ENCODE results near the gene B4GALNT4. TPM values are rescaled to one million over a fixed set of nuclear protein-coding genes. Genes with fewer than 3 reads are reported as not detected.
A peak's percentile ranks its signal among the peaks of the same experiment; 100 is the strongest.

B4GALNT4 gene
- total and polyA plus RNA-seq, 2 of the 13 experiments (the other 11 are each of a cell fraction or from before 2014, with no cell fraction given) = 30.5 to 50.1 TPM

GRCh38 chr11:379205-380094 is 10.2 kb downstream of the B4GALNT4 start (continued):
- TF ChIP-seq ATF7 (IDR thresholded peaks at IDR 0.05) (no peak), ATF7 (CRISPR knock-in tag; IDR thresholded peaks at IDR 0.05) (no peak), TCF7 (IDR thresholded peaks at IDR 0.05; ENCODE audit: low read depth) (no peak), CBFB (CRISPR knock-in tag; IDR thresholded peaks at IDR 0.05) (no peak), HOXA3 (CRISPR knock-in tag; IDR thresholded peaks at IDR 0.05) (no peak), YEATS4 (CRISPR knock-in tag; IDR thresholded peaks at IDR 0.05; ENCODE audit: borderline replicate concordance) (no peak), TFDP1 (CRISPR knock-in tag; IDR thresholded peaks at IDR 0.05; ENCODE audit: borderline replicate concordance) (no peak), RBFOX2 (IDR thresholded peaks at IDR 0.05; ENCODE audit: low read depth, low read length) (peak; percentile 70), HMG20B (CRISPR knock-in tag; conservative IDR thresholded peaks at IDR 0.05) (no peak), IRF1 (CRISPR knock-in tag; IDR thresholded peaks at IDR 0.05; ENCODE audit: low read depth) (no peak), ZNF772 (CRISPR knock-in tag; IDR thresholded peaks at IDR 0.05) (no peak)

GRCh38 chr11:380095-380480 is 10.8 kb downstream of the B4GALNT4 start:
- in situ Hi-C loops (cut with HindIII; ENCODE audit: extremely low pct_ligation_motif_present, low pct_unique_long_range_greater_than_20kb) = no loop called here
- intact Hi-C loops (cut with micrococcal nuclease; ENCODE audit: unreplicated experiment) = no loop called here
- BruUV-seq (replicated peaks) = no TSS peak
- no peaks in the 10 kb centered on the region for H4K20me1 ChIP-seq (ENCODE audit: insufficient read depth, low read length)
- H2AFZ ChIP-seq (ENCODE audit: low read length) = no peak overlapping the region
- DNase-seq (ENCODE audit: low spot score) (no peak), FAIRE-seq (no peak), ATAC-seq (no peak)
- no peak overlapping the region for H3K4me3 ChIP-seq (replicated peaks in 1 of 3; ENCODE audit: insufficient read depth in 1 of 3, low read depth in 2 of 3, low read length in 3 of 3)
- no peak overlapping the region for H3K9ac ChIP-seq (ENCODE audit: insufficient read depth, low read depth, low read length)
- H3K27me3 ChIP-seq (ENCODE audit: control insufficient read depth in 1 of 2, insufficient read depth in 2 of 2, low read length in 2 of 2) = no peaks in the 10 kb centered on the region
- TF ChIP-seq AGO2 (optimal IDR thresholded peaks at IDR 0.05; ENCODE audit: low read depth, low read length) = peak; percentile 5
- no peak for TF ChIP-seq GABPA (IDR thresholded peaks at IDR 0.05; ENCODE audit: low read depth, low read length)
- no peak for TF ChIP-seq GABPA (CRISPR knock-in tag; IDR thresholded peaks at IDR 0.05; ENCODE audit: low read depth)
- 96% methylated on average over 28 of the region's 35 CpGs for WGBS (ENCODE audit: low lambda C conversion rate)
- no peak overlapping the region for H3K4me2 ChIP-seq (ENCODE audit: low read depth, low read length)
- POLR2A ChIA-PET = no interaction called here
- CTCF ChIA-PET (ENCODE audit: low intra/inter-chr PET ratio, low total read pairs) = no interaction called here
- no peaks in the 10 kb centered on the region for H3K79me2 ChIP-seq (ENCODE audit: insufficient read depth, low read length)
- no peak overlapping the region for H3K27ac ChIP-seq (ENCODE audit: extremely low read length, insufficient read depth, low read length)
- no peaks in the 10 kb centered on the region for H3K9me3 ChIP-seq (ENCODE audit: low read length)
- peaks cover 7% of the 10 kb centered on the region; the same call in 1 of the 2 replicates for H3K4me1 ChIP-seq (ENCODE audit: insufficient read depth, low read length)
- H3K36me3 ChIP-seq (replicated peaks in 1 of 2; ENCODE audit: control insufficient read depth in 1 of 2, insufficient read depth in 2 of 2, low read length in 2 of 2) = peaks cover 0 to 4% of the 10 kb centered on the region in 2 experiments; a peak in 1 of 5 replicates
